Mesendoderm (in vitro differentiated cells): Measurements from ENCODE around the gene KRTAP12-3.
"Not testable (repeated sequence)": the region's sequence is repeated elsewhere in the genome, so short reads cannot be mapped to it uniquely, and the experiment has no call there.

Experiments
- DNase-seq: peaks from one replicate; pipeline ENCODE4 v3.0.0; 2013
- H2AK5ac ChIP-seq: 2 replicates; pipeline ENCODE4 v1.6.1; 2013; ENCODE audit warnings: low read length, inconsistent platforms
- H2BK120ac ChIP-seq: 2 replicates; pipeline ENCODE4 v1.6.1; 2013; ENCODE audit warnings: low read depth, mild to moderate bottlenecking, low read length, moderate library complexity, mixed read lengths
- H2BK15ac ChIP-seq: replicated peaks from 2 replicates; pipeline ENCODE4 v1.6.1; 2013; ENCODE audit warnings: low read depth, mild to moderate bottlenecking, moderate library complexity
- H2BK5ac ChIP-seq: 2 replicates; pipeline ENCODE4 v1.6.1; 2013; ENCODE audit warnings: low read length, inconsistent platforms
- H3K18ac ChIP-seq: 2 replicates; pipeline ENCODE4 v1.6.1; 2013; ENCODE audit warnings: mild to moderate bottlenecking, low read length, mixed read lengths
- H3K23ac ChIP-seq: one replicate; pipeline ENCODE4 v1.6.1; 2013; ENCODE audit warnings: low read length
- H3K27ac ChIP-seq: 2 replicates; pipeline ENCODE4 v1.5.1; 2013; ENCODE audit warnings: low read depth, mild to moderate bottlenecking, inconsistent platforms, low read length, moderate library complexity
- H3K27me3 ChIP-seq: 2 replicates; pipeline ENCODE4 v1.6.1; 2013; ENCODE audit warnings: low read length, control low read depth, mild to moderate bottlenecking, inconsistent platforms; ENCODE audit not compliant: insufficient read depth, poor library complexity
- H3K36me3 ChIP-seq: 2 replicates; pipeline ENCODE4 v1.6.1; 2013; ENCODE audit warnings: low read length, inconsistent platforms; ENCODE audit not compliant: control insufficient read depth, insufficient read depth
- H3K4ac ChIP-seq: one replicate; pipeline ENCODE4 v1.6.1; 2013; ENCODE audit warnings: low read depth, mild to moderate bottlenecking, low read length, moderate library complexity
- H3K4me1 ChIP-seq: 2 replicates; pipeline ENCODE4 v1.6.1; 2013; ENCODE audit warnings: low read depth, low read length, inconsistent platforms; ENCODE audit not compliant: control insufficient read depth
- H3K4me2 ChIP-seq: 2 replicates; pipeline ENCODE4 v1.6.1; 2013; ENCODE audit warnings: low read length
- H3K4me3 ChIP-seq: 2 replicates; pipeline ENCODE4 v1.5.1; 2013; ENCODE audit warnings: mild to moderate bottlenecking, low read length
- H3K56ac ChIP-seq: one replicate; pipeline ENCODE4 v1.6.1; 2013; ENCODE audit warnings: low read length
- H3K79me1 ChIP-seq: 2 replicates; pipeline ENCODE4 v1.6.1; 2013; ENCODE audit warnings: low read length, inconsistent platforms
- H3K79me2 ChIP-seq: 2 replicates; pipeline ENCODE4 v1.6.1; 2013; ENCODE audit warnings: mild to moderate bottlenecking, low read length; ENCODE audit not compliant: control insufficient read depth, insufficient read depth
- H3K9ac ChIP-seq: 2 replicates; pipeline ENCODE4 v1.6.1; 2013; ENCODE audit warnings: low read length, inconsistent platforms
- H4K5ac ChIP-seq: one replicate; pipeline ENCODE4 v1.6.1; 2013; ENCODE audit warnings: low read length
- H4K8ac ChIP-seq: one replicate; pipeline ENCODE4 v1.6.1; 2013; ENCODE audit warnings: low read depth, mild to moderate bottlenecking, control low read depth, low read length, moderate library complexity
- WGBS: extraction: QIAGEN DNeasy Blood & Tissue Kit; methylation state at CpG from one replicate; pipeline ENCODE4 v1.1.7; 2013; ENCODE audit warnings: low lambda C conversion rate, missing lambda C conversion rate; ENCODE audit not compliant: insufficient coverage; ENCODE audit errors: extremely low coverage; 5-methylcytosine and 5-hydroxymethylcytosine counted together

KRTAP12-3 gene

DNA sequence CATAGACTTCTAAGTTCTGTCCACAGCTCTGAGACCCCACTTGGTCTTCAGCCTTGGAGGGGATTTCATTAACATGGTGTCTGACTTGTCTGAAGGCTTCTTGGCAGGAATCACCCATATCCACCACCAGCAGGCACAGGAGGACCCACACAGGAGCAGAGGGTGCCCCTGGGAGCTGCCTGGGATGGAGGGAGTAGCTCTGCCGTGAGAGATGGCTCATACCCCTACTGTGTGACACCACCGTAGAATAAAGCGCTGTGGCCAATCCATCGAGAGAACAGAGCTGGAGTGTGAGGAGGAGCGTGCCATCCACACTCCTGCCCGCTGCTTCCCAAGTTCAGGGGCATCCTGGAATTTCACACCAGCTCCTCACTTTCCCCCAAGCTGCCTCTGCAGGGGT lies 27.3 kb downstream of the KRTAP12-3 start:
- not testable (repeated sequence) for H2AK5ac ChIP-seq, H3K23ac ChIP-seq, H2BK120ac ChIP-seq, H2BK15ac ChIP-seq, H3K4me1 ChIP-seq, H3K79me2 ChIP-seq, H3K27me3 ChIP-seq, H3K56ac ChIP-seq, H3K4me3 ChIP-seq, H3K4me2 ChIP-seq, H3K9ac ChIP-seq, H4K8ac ChIP-seq, H4K5ac ChIP-seq, DNase-seq, H3K79me1 ChIP-seq, H2BK5ac ChIP-seq, H3K4ac ChIP-seq, H3K27ac ChIP-seq, H3K36me3 ChIP-seq, H3K18ac ChIP-seq
- no CpG with 5 or more reads among the region's 6 CpGs for WGBS

DNA sequence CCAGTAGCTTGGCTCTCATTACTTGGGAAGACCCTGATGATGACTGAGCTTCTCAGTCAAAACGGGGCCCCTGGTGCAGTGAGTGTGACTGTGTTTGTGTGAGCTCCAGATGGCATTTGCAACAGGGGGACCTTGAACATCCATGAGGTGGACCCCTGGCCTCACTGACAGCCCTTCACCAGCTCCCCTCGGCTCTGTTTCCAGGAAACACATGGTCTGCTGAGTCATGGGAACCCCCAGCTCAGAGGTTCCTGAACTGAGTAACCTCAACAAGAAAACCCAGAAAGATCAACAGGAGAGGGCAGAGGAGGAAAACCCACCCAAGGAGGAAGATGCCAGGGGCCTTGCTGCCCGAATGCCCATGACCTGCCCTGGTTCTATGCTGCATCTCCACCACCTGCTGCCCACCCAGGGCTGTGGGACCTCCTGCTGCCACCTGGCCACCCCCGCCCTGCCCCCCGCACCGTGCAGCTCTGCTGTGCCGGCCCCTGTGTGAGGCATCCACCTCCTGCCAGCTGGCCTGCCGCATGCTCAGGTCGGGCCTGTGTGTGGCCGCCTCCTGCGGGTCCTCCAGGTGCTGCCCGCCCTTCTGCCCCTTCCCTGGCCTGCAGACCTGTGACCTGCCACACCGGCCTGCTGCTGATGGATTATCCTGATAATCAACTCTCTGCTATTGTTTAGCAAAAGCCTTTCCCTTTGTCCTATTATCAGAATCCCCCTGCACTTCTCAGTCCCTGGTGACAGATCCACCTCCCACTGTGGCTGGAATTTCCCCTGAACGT lies 28.5 kb downstream of the KRTAP12-3 start:
- Histone ChIP-seq H3K4me3 (no peak overlapping the region), H2BK15ac (no peak overlapping the region), H3K9ac (no peak overlapping the region)

GRCh38 chr21:44686843-44687561 lies 29.3 kb downstream of the KRTAP12-3 start:
- H3K79me2 ChIP-seq: no peaks in the 10 kb centered on the region
- H3K4me2 ChIP-seq: no peak overlapping the region
- no peak overlapping the region for H2BK15ac ChIP-seq
- H3K27ac ChIP-seq: peak overlapping the region; percentile 36
- H3K4me3 ChIP-seq: no peak overlapping the region
- H3K9ac ChIP-seq: peak overlapping the region; percentile 20
- no peaks in the 10 kb centered on the region for H3K36me3 ChIP-seq
- H2BK5ac ChIP-seq: peak overlapping the region; percentile 85
- H3K18ac ChIP-seq: peak overlapping the region; percentile 65
- H3K56ac ChIP-seq: peak overlapping the region; percentile 74
- no peaks in the 10 kb centered on the region for H3K27me3 ChIP-seq
- H3K4ac ChIP-seq: peak overlapping the region; percentile 46
- no peak for DNase-seq
- H3K79me1 ChIP-seq: no peaks in the 10 kb centered on the region
- no peak overlapping the region for H4K5ac ChIP-seq
- no CpG with 5 or more reads among the region's 25 CpGs for WGBS
- no peak overlapping the region for H2AK5ac ChIP-seq
- peak overlapping the region; percentile 83 for H2BK120ac ChIP-seq
- no peak overlapping the region for H3K23ac ChIP-seq
- no peak overlapping the region for H4K8ac ChIP-seq
- peaks cover 5% of the 10 kb centered on the region for H3K4me1 ChIP-seq

More for the DNA sequence above, 28.5 kb downstream of the KRTAP12-3 start:
- H2BK120ac ChIP-seq: no peak overlapping the region
- H3K56ac ChIP-seq: no peak overlapping the region
- no peak overlapping the region for H4K5ac ChIP-seq
- peak overlapping the region; percentile 39 for H3K4ac ChIP-seq
- H3K79me2 ChIP-seq: no peaks in the 10 kb centered on the region
- H3K4me2 ChIP-seq: no peak overlapping the region
- H3K27ac ChIP-seq: no peak overlapping the region
- no peaks in the 10 kb centered on the region for H3K79me1 ChIP-seq
- H2AK5ac ChIP-seq: no peak overlapping the region
- peak; percentile 84 for DNase-seq
- no peak overlapping the region for H3K23ac ChIP-seq
- H3K4me1 ChIP-seq: peaks cover 5% of the 10 kb centered on the region
- no peaks in the 10 kb centered on the region for H3K27me3 ChIP-seq
- H3K18ac ChIP-seq: no peak overlapping the region
- no peaks in the 10 kb centered on the region for H3K36me3 ChIP-seq
- no peak overlapping the region for H2BK5ac ChIP-seq
- no CpG with 5 or more reads among the region's 14 CpGs for WGBS
- no peak overlapping the region for H4K8ac ChIP-seq

- no peak for DNase-seq
- Histone ChIP-seq H2AK5ac (no peak overlapping the region), H3K9ac (no peak overlapping the region), H2BK120ac (no peak overlapping the region), H3K56ac (no peak overlapping the region), H3K18ac (peak overlapping the region; percentile 65), H3K4me2 (no peak overlapping the region), H2BK5ac (no peak overlapping the region), H3K27ac (no peak overlapping the region), H3K27me3 (no peaks in the 10 kb centered on the region), H3K23ac (no peak overlapping the region), H4K8ac (no peak overlapping the region), H3K79me2 (no peaks in the 10 kb centered on the region), H3K79me1 (no peaks in the 10 kb centered on the region), H3K4me1 (peaks cover 5% of the 10 kb centered on the region), H3K36me3 (no peaks in the 10 kb centered on the region), H3K4me3 (no peak overlapping the region), H2BK15ac (no peak overlapping the region), H4K5ac (no peak overlapping the region), H3K4ac (no peak overlapping the region)
- WGBS: no CpG with 5 or more reads among the region's 11 CpGs
Observed at GRCh38 chr21:44687671-44688070, 29.9 kb downstream of the KRTAP12-3 start.

DNA sequence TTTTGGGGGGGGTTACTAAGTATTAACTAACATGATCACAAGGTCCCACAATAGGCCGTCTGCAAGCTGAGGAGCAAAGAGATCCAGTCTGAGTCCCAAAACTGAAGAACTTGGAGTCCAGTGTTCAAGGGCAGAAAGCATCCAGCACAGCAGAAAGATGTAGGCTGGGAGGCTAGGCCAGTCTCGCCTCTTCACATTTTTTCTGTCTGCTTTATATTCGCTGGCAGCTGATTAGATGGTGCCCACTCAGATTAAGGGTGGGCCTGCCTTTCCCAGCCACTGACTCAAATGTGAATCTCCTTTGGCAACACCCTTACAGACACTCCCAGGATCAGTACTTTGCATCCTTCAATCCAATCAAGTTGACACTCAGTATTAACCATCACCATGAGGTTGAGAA lies 32.0 kb downstream of the KRTAP12-3 start:
- not testable (repeated sequence) for H3K4ac ChIP-seq, H3K79me2 ChIP-seq, H3K27ac ChIP-seq, H2BK5ac ChIP-seq, H3K36me3 ChIP-seq, H3K4me3 ChIP-seq, H2BK15ac ChIP-seq, H2BK120ac ChIP-seq, H3K27me3 ChIP-seq, H3K23ac ChIP-seq, H4K5ac ChIP-seq, H3K4me1 ChIP-seq, H3K4me2 ChIP-seq, DNase-seq, H3K18ac ChIP-seq, H3K79me1 ChIP-seq, H3K9ac ChIP-seq, H2AK5ac ChIP-seq, H3K56ac ChIP-seq, H4K8ac ChIP-seq
- WGBS: no CpG with 5 or more reads among the region's 3 CpGs
